AG08395 (cell line): Measurements from ENCODE around the gene CARMIL3.

ENCODE experiments used
- DNase-seq: peaks from one replicate; pipeline ENCODE4 v3.0.0; 2012; ENCODE audit warnings: mixed read lengths, low spot score

The CARMIL3 gene

GRCh38 chr14:24062216-24062980 lies 10.6 kb downstream of the CARMIL3 start:
- DNase-seq = no peak

- no peak for DNase-seq
Measured at GRCh38 chr14:24063263-24063836, 11.5 kb downstream of the CARMIL3 start.

- DNase-seq = no peak
Measured at GRCh38 chr14:24064091-24064795, 12.4 kb downstream of the CARMIL3 start.

GRCh38 chr14:24064856-24065255 lies 13.0 kb downstream of the CARMIL3 start:
- no peak for DNase-seq

GRCh38 chr14:24065408-24065807 lies 13.6 kb downstream of the CARMIL3 start:
- DNase-seq = no peak

GRCh38 chr14:24066496-24067132 lies 14.8 kb downstream of the CARMIL3 start:
- DNase-seq = no peak

- DNase-seq = no peak
Measured at GRCh38 chr14:24067133-24068082, 15.6 kb downstream of the CARMIL3 start.

GRCh38 chr14:24068711-24069410 lies 17.1 kb downstream of the CARMIL3 start:
- no peak for DNase-seq

- DNase-seq = no peak
Measured at GRCh38 chr14:24069411-24069735, 17.6 kb downstream of the CARMIL3 start.

GRCh38 chr14:24070285-24071143 lies 18.7 kb downstream of the CARMIL3 start:
- DNase-seq = no peak

GRCh38 chr14:24071144-24071697 lies 19.4 kb downstream of the CARMIL3 start, which contains the start of gene CPNE6:
TSS of gene CPNE6 (plus strand) at chr14:24071562. CDS start at chr14:24072937, 1,375 bp downstream.
- DNase-seq = no peak

GRCh38 chr14:24071836-24072430 lies 20.1 kb downstream of the CARMIL3 start:
- DNase-seq = no peak

GRCh38 chr14:24072436-24072835 lies 20.6 kb downstream of the CARMIL3 start:
- no peak for DNase-seq

- DNase-seq = no peak
Measured at GRCh38 chr14:24072881-24073877, 21.4 kb downstream of the CARMIL3 start.

- no peak for DNase-seq
Measured at GRCh38 chr14:24074625-24075484, 23.0 kb downstream of the CARMIL3 start.

- DNase-seq = no peak
Measured at GRCh38 chr14:24075485-24076301, 23.9 kb downstream of the CARMIL3 start.
